Left colon (tissue), 2 donors: ENCODE measurements around the gene RPP30. TPM values are rescaled to one million over a fixed set of nuclear protein-coding genes. Genes with fewer than 3 reads are reported as not detected.

ENCODE experiments used
- ATAC-seq: fragments of 200-7000 bp; cut with Tn5 transposase; one replicate; pipeline ENCODE4 v1.9.1; 2020; ENCODE audit warnings: mild to moderate bottlenecking, moderate library complexity
- DNase-seq, 2 donors: peaks; one replicate each; pipeline ENCODE4 v3.0.0-alpha.2; 2020
- intact Hi-C, 2 donors: fragments of 100-400 bp; cut with DNase I in 1 of 2; cut with micrococcal nuclease in 1 of 2; formaldehyde crosslinking; loops; one replicate each; pipeline versions ENCODE4 v1.11.2 to v1.14.0; 2022; cut with DNase I, micrococcal nuclease
- long read RNA-seq: library from polyadenylated mRNA; unstranded; transcript quantifications from one replicate; pipeline ENCODE4 v2.0.0, GENCODE V29; 2021
- total RNA-seq, 2 donors: library from RNA; stranded (reverse); fragmentation: NEBNext Ultra II Directional; extraction: Animal tissue kit (Norgen Biotek cat#: 25700); gene quantifications; one replicate each; pipeline ENCODE4 v1.2.1, GENCODE V29; 2021
- donor health status: DM: no; HTN: no; CAD: no.
- donor health status: DM: yes; HTN: yes; CAD: no.

The RPP30 gene
- 10 to 100 TPM; 19.4 to 20.4 TPM for total RNA-seq
- long read RNA-seq, transcript RPP30-202 (11 exons, 2,589 nt), result major isoform, 5 of 6 reads
- long read RNA-seq, partial matches to known transcripts, result 1 of 6 reads
- long read RNA-seq, other reads (novel, unspliced or antisense), result 0 of 6 reads

GRCh38 chr10:90871766-90872647 lies at the start of gene RPP30:
Gene RPP30 (plus strand): TSS chr10:90871974. CDS start chr10:90871987, 13 bp downstream.
- DNase-seq, result peak; percentile 79 to 89
- ATAC-seq, result peak; percentile 99
- intact Hi-C loops, result no loop called here

- ATAC-seq (no peak), DNase-seq (no peak)
- intact Hi-C loops, result no loop called here
These were observed 49.3 kb upstream of the RPP30 start for GRCh38 chr10:90822508-90822907.

GRCh38 chr10:90832111-90832510 lies 39.7 kb upstream of the RPP30 start:
- intact Hi-C loops, result no loop called here
- DNase-seq (no peak), ATAC-seq (no peak)

GRCh38 chr10:90834326-90834725 lies 37.4 kb upstream of the RPP30 start:
- intact Hi-C loops, result no loop called here
- no peak for DNase-seq
- no peak for ATAC-seq

- ATAC-seq (no peak), DNase-seq (no peak)
- intact Hi-C loops, result no loop called here
These were observed 34.3 kb upstream of the RPP30 start for GRCh38 chr10:90837486-90837885.

- DNase-seq (no peak), ATAC-seq (no peak)
- intact Hi-C loops, result no loop called here
These were observed 29.0 kb upstream of the RPP30 start for GRCh38 chr10:90842725-90843124.

- intact Hi-C loops, result no loop called here
- ATAC-seq (no peak), DNase-seq (no peak)
These were observed 26.0 kb upstream of the RPP30 start for GRCh38 chr10:90845726-90846125.

GRCh38 chr10:90846746-90847145 lies 25.0 kb upstream of the RPP30 start:
- ATAC-seq, result no peak
- intact Hi-C loops, result no loop called here

GRCh38 chr10:90847436-90847835 lies 24.3 kb upstream of the RPP30 start:
- no peak for DNase-seq
- ATAC-seq, result no peak

More at GRCh38 chr10:90846746-90847145, 25.0 kb upstream of the RPP30 start:
- DNase-seq, result no peak

GRCh38 chr10:90849956-90850749 lies 21.6 kb upstream of the RPP30 start:
- no peak for ATAC-seq
- intact Hi-C loops, result loop anchor here in 1 of 2 donors (10.0 kb wide), 1 partner anchor 1055 kb away; no protein-coding TSS in a partner anchor
- no peak for DNase-seq

More at GRCh38 chr10:90847436-90847835, 24.3 kb upstream of the RPP30 start:
- intact Hi-C loops, result no loop called here

- intact Hi-C loops, result loop anchor here in 1 of 2 donors (10.0 kb wide), 1 partner anchor 1060 kb away; no protein-coding TSS in a partner anchor
- DNase-seq, result no peak
- no peak for ATAC-seq
These were observed 16.6 kb upstream of the RPP30 start for GRCh38 chr10:90855126-90855525.

GRCh38 chr10:90856261-90856660 lies 15.5 kb upstream of the RPP30 start:
- DNase-seq (no peak), ATAC-seq (no peak)
- intact Hi-C loops, result loop anchor here in 1 of 2 donors (10.0 kb wide), 1 partner anchor 1061 kb away; no protein-coding TSS in a partner anchor

- DNase-seq (peak in 1 of 2 donors; percentile 7), ATAC-seq (no peak)
- intact Hi-C loops, result loop anchor here in 1 of 2 donors (10.0 kb wide), 1 partner anchor 1062 kb away; no protein-coding TSS in a partner anchor
These were observed 14.7 kb upstream of the RPP30 start for GRCh38 chr10:90856964-90857634.

GRCh38 chr10:90857635-90858460 lies 13.9 kb upstream of the RPP30 start, which contains the start of gene HTR7:
Gene HTR7 (minus strand): TSS chr10:90858039. CDS start chr10:90857671, 368 bp downstream.
- ATAC-seq (peak; percentile 91), DNase-seq (peak in 1 of 2 donors; percentile 65)
- intact Hi-C loops, result loop anchor here in 1 of 2 donors (10.0 kb wide), 1 partner anchor 1063 kb away; no protein-coding TSS in a partner anchor

- intact Hi-C loops, result loop anchor here in 1 of 2 donors (10.0 kb wide), 1 partner anchor 1064 kb away; no protein-coding TSS in a partner anchor
- ATAC-seq (no peak), DNase-seq (no peak)
These were observed 13.3 kb upstream of the RPP30 start for GRCh38 chr10:90858461-90858968.

GRCh38 chr10:90859321-90859751 lies 12.4 kb upstream of the RPP30 start:
- intact Hi-C loops, result loop anchor here in 1 of 2 donors (10.0 kb wide), 1 partner anchor 1065 kb away; no protein-coding TSS in a partner anchor
- DNase-seq (no peak), ATAC-seq (no peak)

GRCh38 chr10:90860790-90861189 lies 11.0 kb upstream of the RPP30 start:
- ATAC-seq (no peak), DNase-seq (no peak)
- intact Hi-C loops, result no loop called here
